Activated CD8-positive, alpha-beta memory T cell treated with anti-CD3 and anti-CD28 coated beads, Interleukin-2, amount 50 U/mL, for 1 hour (primary cell): Measurements from ENCODE around the gene ACAN.

Experiments used
- DNase-seq: peaks from one replicate; pipeline ENCODE4 v3.0.0-alpha.2; 2020; ENCODE audit errors: extremely low read depth

ACAN gene

GRCh38 chr15:88843334-88843733, 40.1 kb downstream of the ACAN start:
- DNase-seq = no peak

- DNase-seq = no peak
Measured at GRCh38 chr15:88844749-88845386, 41.6 kb downstream of the ACAN start.

- no peak for DNase-seq
Measured at GRCh38 chr15:88845616-88846015, 42.4 kb downstream of the ACAN start.

- DNase-seq = no peak
Measured at GRCh38 chr15:88847144-88847543, 43.9 kb downstream of the ACAN start.

- DNase-seq = no peak
Measured at GRCh38 chr15:88848203-88848602, 45.0 kb downstream of the ACAN start.

- DNase-seq = no peak
Measured at GRCh38 chr15:88849376-88850072, 46.3 kb downstream of the ACAN start.

- no peak for DNase-seq
Measured at GRCh38 chr15:88852476-88852875, 49.2 kb downstream of the ACAN start.

- DNase-seq = no peak
Measured at GRCh38 chr15:88858934-88859333, 55.7 kb downstream of the ACAN start.

GRCh38 chr15:88859550-88859949, 56.3 kb downstream of the ACAN start:
- no peak for DNase-seq

GRCh38 chr15:88860212-88860611, 57.0 kb downstream of the ACAN start:
- no peak for DNase-seq

- no peak for DNase-seq
Measured at GRCh38 chr15:88863412-88863811, 60.2 kb downstream of the ACAN start.

- no peak for DNase-seq
Measured at GRCh38 chr15:88864861-88865497, 61.7 kb downstream of the ACAN start.

GRCh38 chr15:88865498-88866099, 62.4 kb downstream of the ACAN start:
- no peak for DNase-seq

GRCh38 chr15:88866295-88866881, 63.2 kb downstream of the ACAN start:
- DNase-seq = no peak

- DNase-seq = no peak
Measured at GRCh38 chr15:88871313-88871712, 68.1 kb downstream of the ACAN start.

- DNase-seq = no peak
Measured at GRCh38 chr15:88872106-88872505, 68.9 kb downstream of the ACAN start.

- DNase-seq = no peak
Measured at GRCh38 chr15:88872706-88873105, 69.5 kb downstream of the ACAN start.

GRCh38 chr15:88873786-88874185, 70.5 kb downstream of the ACAN start:
- DNase-seq = no peak

GRCh38 chr15:88874275-88874674, 71.0 kb downstream of the ACAN start:
- DNase-seq = no peak

- no peak for DNase-seq
Measured at GRCh38 chr15:88874684-88875083, 71.4 kb downstream of the ACAN start.

GRCh38 chr15:88876573-88876972, 73.3 kb downstream of the ACAN start:
- DNase-seq = no peak

- DNase-seq = no peak
Measured at GRCh38 chr15:88877415-88877814, 74.2 kb downstream of the ACAN start.
